Fibroblast of lung (primary cell): ENCODE results near the gene CHST11. TPM values are rescaled to one million over a fixed set of nuclear protein-coding genes. Genes with fewer than 3 reads are reported as not detected.

Experiments used
- DNase-seq, 2 donors: peaks; one replicate each; pipeline versions ENCODE4 v3.0.0 to v3.0.0-alpha.2; 2010; ENCODE audit warnings: low read depth in 2 of 2
- H2AFZ ChIP-seq: 2 replicates; pipeline ENCODE4 v1.5.1; 2012; ENCODE audit warnings: low read length, control low read depth, inconsistent platforms
- H3K27ac ChIP-seq: 2 replicates; pipeline ENCODE4 v1.5.1; 2011; ENCODE audit warnings: low read length, control low read depth; ENCODE audit not compliant: insufficient read depth
- H3K27me3 ChIP-seq: 2 replicates; pipeline ENCODE4 v1.5.1; 2011; ENCODE audit warnings: mild to moderate bottlenecking, low read length; ENCODE audit not compliant: control insufficient read depth, insufficient read depth
- H3K36me3 ChIP-seq: 2 replicates; pipeline ENCODE4 v1.5.1; 2011; ENCODE audit warnings: low read length; ENCODE audit not compliant: control insufficient read depth, insufficient read depth
- H3K4me1 ChIP-seq: 2 replicates; pipeline ENCODE4 v1.5.1; 2011; ENCODE audit warnings: low read length; ENCODE audit not compliant: control insufficient read depth, insufficient read depth; ENCODE audit errors: extremely low read depth
- H3K4me2 ChIP-seq: 2 replicates; pipeline ENCODE4 v1.5.1; 2011; ENCODE audit warnings: low read length, control low read depth; ENCODE audit not compliant: insufficient read depth; ENCODE audit errors: extremely low read depth
- H3K4me3 ChIP-seq, 4 experiments: fragments of 200-600 bp in 1 of 4; sonication (generic) in 1 of 4; replicated peaks in 1 of 4; 2 replicates each; pipeline ENCODE4 v1.5.1; 2011 to 2016; ENCODE audit warnings: low read length in 4 of 4, low read depth in 3 of 4, mild to moderate bottlenecking in 3 of 4, control low read depth in 2 of 4, inconsistent platforms in 1 of 4, mixed read lengths in 1 of 4; ENCODE audit not compliant: insufficient read depth in 1 of 4; ENCODE audit errors: control extremely low read depth in 1 of 4
- H3K79me2 ChIP-seq: 2 replicates; pipeline ENCODE4 v1.5.1; 2012; ENCODE audit warnings: mild to moderate bottlenecking, low read length, inconsistent platforms; ENCODE audit not compliant: control insufficient read depth, insufficient read depth
- H3K9ac ChIP-seq: 2 replicates; pipeline ENCODE4 v1.5.1; 2011; ENCODE audit warnings: mild to moderate bottlenecking, low read length, control low read depth; ENCODE audit not compliant: insufficient read depth
- H3K9me3 ChIP-seq: 2 replicates; pipeline ENCODE4 v1.5.1; 2012; ENCODE audit warnings: low read depth, low read length; ENCODE audit not compliant: control insufficient read depth, insufficient read depth
- H4K20me1 ChIP-seq: 2 replicates; pipeline ENCODE4 v1.5.1; 2011; ENCODE audit warnings: low read length; ENCODE audit not compliant: control insufficient read depth, insufficient read depth; ENCODE audit errors: extremely low read depth
- EZH2 ChIP-seq: IDR thresholded peaks from 2 replicates; pipeline ENCODE4 v1.5.1; 2012; ENCODE audit warnings: low read length, control low read depth, mild to moderate bottlenecking; ENCODE audit errors: missing control alignments
- polyA plus RNA-seq, 2 donors: library from polyadenylated mRNA; depleted of rRNA in 1 of 2; stranded (reverse) in 1 of 2; unstranded in 1 of 2; fragments of >200 nt; gene quantifications; 2 replicates each; pipeline ENCODE4 v1.2.1, GENCODE V29; 2011 to 2012; ENCODE audit warnings: missing spikeins in 1 of 2
- total RNA-seq: library from RNA; depleted of rRNA; stranded (reverse); fragments of >200 nt; gene quantifications from 2 replicates; pipeline ENCODE4 v1.2.1, GENCODE V29; 2014
- TF ChIP-seq, protein P1 (sequence below), 2 donors: IDR thresholded peaks in 1 of 2; conservative IDR thresholded peaks in 1 of 2; 1 replicate in 1 of 2; 2 replicates in 1 of 2; pipeline ENCODE4 v1.5.1; 2011 to 2012; ENCODE audit warnings: low read length in 2 of 2, control low read depth in 1 of 2, inconsistent platforms in 1 of 2, low read depth in 1 of 2, mild to moderate bottlenecking in 1 of 2

The CHST11 gene
- total and polyA plus RNA-seq, 2 donors (not counting 1 experiment from before 2014, with no cell fraction given), result 3.5 to 9.1 TPM

DNA sequence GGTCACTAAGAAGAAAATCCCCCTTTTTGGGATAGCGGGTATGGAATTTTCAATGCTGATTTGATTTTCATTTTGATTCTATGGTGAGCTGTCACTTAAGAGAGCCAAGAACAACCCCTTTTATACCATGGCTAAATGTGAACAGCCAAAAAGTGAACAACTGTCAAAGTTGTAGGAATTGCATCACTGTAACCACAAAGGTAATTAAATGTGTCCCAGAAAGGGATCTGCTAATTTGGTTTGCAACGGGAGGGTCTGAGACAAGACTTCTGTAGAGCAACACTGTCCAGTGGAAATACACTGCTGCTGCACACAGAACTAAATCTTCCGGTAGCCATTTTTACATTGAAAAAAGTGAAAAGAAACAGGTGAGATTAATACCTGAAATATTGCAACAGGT, 14.6 kb downstream of the CHST11 start:
- Histone ChIP-seq H3K4me3 (no peak overlapping the region), H3K4me1 (no peaks in the 10 kb centered on the region), H3K79me2 (no peaks in the 10 kb centered on the region), H3K27me3 (no peaks in the 10 kb centered on the region), H3K36me3 (no peaks in the 10 kb centered on the region), H2AFZ (no peak overlapping the region), H3K9me3 (no peaks in the 10 kb centered on the region), H3K4me2 (no peak overlapping the region), H4K20me1 (no peaks in the 10 kb centered on the region), H3K27ac (no peak overlapping the region), H3K9ac (no peak overlapping the region)
- DNase-seq, result no peak
- TF ChIP-seq EZH2, result no peak
- TF ChIP-seq, protein P1, sequence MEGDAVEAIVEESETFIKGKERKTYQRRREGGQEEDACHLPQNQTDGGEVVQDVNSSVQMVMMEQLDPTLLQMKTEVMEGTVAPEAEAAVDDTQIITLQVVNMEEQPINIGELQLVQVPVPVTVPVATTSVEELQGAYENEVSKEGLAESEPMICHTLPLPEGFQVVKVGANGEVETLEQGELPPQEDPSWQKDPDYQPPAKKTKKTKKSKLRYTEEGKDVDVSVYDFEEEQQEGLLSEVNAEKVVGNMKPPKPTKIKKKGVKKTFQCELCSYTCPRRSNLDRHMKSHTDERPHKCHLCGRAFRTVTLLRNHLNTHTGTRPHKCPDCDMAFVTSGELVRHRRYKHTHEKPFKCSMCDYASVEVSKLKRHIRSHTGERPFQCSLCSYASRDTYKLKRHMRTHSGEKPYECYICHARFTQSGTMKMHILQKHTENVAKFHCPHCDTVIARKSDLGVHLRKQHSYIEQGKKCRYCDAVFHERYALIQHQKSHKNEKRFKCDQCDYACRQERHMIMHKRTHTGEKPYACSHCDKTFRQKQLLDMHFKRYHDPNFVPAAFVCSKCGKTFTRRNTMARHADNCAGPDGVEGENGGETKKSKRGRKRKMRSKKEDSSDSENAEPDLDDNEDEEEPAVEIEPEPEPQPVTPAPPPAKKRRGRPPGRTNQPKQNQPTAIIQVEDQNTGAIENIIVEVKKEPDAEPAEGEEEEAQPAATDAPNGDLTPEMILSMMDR (conservative IDR thresholded peaks at IDR 0.05 in 1 of 2, IDR thresholded peaks at IDR 0.05 in 1 of 2; ENCODE audit: low read depth in 1 of 2, low read length in 2 of 2), result no peak

DNA sequence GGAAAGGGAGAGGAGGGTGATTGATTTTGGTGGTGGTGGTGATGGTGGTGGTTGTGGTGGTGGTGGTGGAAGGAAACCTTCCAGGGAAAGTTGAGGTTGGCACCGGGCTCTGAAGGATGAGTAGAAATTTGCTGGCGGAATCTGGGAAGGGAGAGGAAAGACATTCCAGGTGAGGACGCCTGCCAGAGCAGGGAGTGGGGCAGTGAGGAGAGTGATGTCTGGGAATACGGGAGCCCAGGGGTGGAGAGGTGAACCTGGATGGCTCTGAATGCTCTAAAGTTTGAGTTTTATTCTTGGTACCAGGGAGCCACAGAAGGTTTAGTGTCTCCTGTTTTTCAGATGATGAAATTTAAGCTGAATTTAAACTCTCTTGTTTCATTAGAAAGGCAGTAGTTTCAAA, 16.0 kb downstream of the CHST11 start:
- no peaks in the 10 kb centered on the region for H3K9me3 ChIP-seq
- H3K27ac ChIP-seq, result no peak overlapping the region
- H3K79me2 ChIP-seq, result no peaks in the 10 kb centered on the region
- H3K9ac ChIP-seq, result no peak overlapping the region
- no peaks in the 10 kb centered on the region for H3K4me1 ChIP-seq
- no peak for TF ChIP-seq EZH2
- TF ChIP-seq, protein P1 (conservative IDR thresholded peaks at IDR 0.05 in 1 of 2, IDR thresholded peaks at IDR 0.05 in 1 of 2; ENCODE audit: low read depth in 1 of 2, low read length in 2 of 2), result no peak
- no peak for DNase-seq
- no peak overlapping the region for H3K4me2 ChIP-seq
- H3K4me3 ChIP-seq, result no peak overlapping the region
- H3K27me3 ChIP-seq, result no peaks in the 10 kb centered on the region
- H3K36me3 ChIP-seq, result no peaks in the 10 kb centered on the region
- no peaks in the 10 kb centered on the region for H4K20me1 ChIP-seq
- H2AFZ ChIP-seq, result no peak overlapping the region

DNA sequence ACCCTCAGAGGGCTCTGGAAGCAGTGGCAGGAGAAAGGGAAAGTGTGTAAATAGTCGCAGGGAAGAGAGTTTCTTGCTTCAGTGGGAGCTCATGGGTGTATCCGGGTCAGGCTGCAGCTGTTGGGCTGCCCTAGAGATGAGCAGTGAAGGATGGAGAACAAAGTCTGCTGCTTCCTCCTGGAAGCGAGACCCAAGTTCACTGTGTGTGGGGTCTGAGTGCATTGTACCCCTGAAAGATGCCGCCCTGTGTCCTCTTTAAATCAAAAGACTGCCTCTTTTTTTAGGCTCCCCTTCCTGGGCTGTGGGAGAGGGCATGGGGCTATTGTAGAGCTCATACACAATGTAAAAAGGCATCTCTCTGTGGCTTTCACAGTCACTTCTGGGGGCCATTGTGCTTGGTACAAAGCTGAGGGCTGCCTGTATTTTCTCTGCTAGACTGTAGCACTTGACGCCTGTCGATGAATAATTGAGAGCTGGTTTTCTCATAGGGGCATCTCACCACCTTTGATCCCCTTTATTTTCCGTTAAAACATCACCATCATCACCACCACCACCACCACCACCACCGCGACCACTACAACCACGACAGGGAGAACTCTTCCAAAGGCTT, 16.7 kb downstream of the CHST11 start:
- Histone ChIP-seq H3K4me2 (no peak overlapping the region), H4K20me1 (no peaks in the 10 kb centered on the region), H3K4me1 (no peaks in the 10 kb centered on the region), H3K27ac (no peak overlapping the region), H3K9ac (no peak overlapping the region), H3K4me3 (no peak overlapping the region), H3K27me3 (no peaks in the 10 kb centered on the region), H3K9me3 (no peaks in the 10 kb centered on the region), H3K79me2 (no peaks in the 10 kb centered on the region), H3K36me3 (no peaks in the 10 kb centered on the region), H2AFZ (no peak overlapping the region)
- no peak for TF ChIP-seq EZH2
- TF ChIP-seq, protein P1 (conservative IDR thresholded peaks at IDR 0.05 in 1 of 2, IDR thresholded peaks at IDR 0.05 in 1 of 2; ENCODE audit: low read depth in 1 of 2, low read length in 2 of 2), result no peak
- DNase-seq, result no peak
